Subcutaneous adipose tissue (tissue), 4 donors: ENCODE measurements around the gene DUSP21. TPM values are rescaled to one million over a fixed set of nuclear protein-coding genes. Genes with fewer than 3 reads are reported as not detected.

Source experiments
- total RNA-seq, 4 donors: library from RNA; depleted of rRNA; stranded (reverse); fragments of >200 nt; gene quantifications; one replicate each; pipeline ENCODE4 v1.1.0, GENCODE V29; 2016
- TF ChIP-seq, protein P1 (sequence below): fragments of 450-650 bp; IDR thresholded peaks from one replicate; pipeline ENCODE4 v1.5.1; 2016; ENCODE audit warnings: low read depth, mild to moderate bottlenecking, control low read depth, antibody characterized with exemption, moderate library complexity

The DUSP21 gene
- total RNA-seq, 4 donors from 2014 or later: not detected

DNA sequence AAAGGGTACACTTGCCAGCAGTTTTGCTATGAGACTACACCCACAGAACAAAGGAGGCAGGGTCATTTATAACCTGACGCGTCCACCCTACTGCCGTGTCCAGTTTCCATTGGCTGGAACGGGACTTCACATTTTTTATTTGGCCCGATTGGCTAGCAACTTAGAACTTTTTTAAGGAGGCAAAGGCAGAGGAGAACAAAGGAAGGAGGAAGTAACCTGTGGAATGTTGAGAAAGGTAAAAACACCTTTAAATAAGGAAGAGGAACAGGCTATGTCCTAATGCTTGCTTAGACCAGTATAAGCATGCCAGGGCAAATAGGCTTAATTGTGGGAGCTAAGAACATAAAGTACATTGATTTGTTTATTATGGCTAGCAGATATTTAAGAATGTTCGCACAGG, 47.8 kb downstream of the DUSP21 start:
- TF ChIP-seq, protein P1, sequence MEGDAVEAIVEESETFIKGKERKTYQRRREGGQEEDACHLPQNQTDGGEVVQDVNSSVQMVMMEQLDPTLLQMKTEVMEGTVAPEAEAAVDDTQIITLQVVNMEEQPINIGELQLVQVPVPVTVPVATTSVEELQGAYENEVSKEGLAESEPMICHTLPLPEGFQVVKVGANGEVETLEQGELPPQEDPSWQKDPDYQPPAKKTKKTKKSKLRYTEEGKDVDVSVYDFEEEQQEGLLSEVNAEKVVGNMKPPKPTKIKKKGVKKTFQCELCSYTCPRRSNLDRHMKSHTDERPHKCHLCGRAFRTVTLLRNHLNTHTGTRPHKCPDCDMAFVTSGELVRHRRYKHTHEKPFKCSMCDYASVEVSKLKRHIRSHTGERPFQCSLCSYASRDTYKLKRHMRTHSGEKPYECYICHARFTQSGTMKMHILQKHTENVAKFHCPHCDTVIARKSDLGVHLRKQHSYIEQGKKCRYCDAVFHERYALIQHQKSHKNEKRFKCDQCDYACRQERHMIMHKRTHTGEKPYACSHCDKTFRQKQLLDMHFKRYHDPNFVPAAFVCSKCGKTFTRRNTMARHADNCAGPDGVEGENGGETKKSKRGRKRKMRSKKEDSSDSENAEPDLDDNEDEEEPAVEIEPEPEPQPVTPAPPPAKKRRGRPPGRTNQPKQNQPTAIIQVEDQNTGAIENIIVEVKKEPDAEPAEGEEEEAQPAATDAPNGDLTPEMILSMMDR: no peak

Other genes starting within 250 kb of the DUSP21 start
- 10 to 100 TPM; 20.5 to 47.0 (median 33.0) TPM for gene KDM6A, start 29.2 kb downstream of the DUSP21 start, total RNA-seq